NOMO-1 treated with DMSO at 0.1 percent for 48 hours (cell line): ENCODE data around the gene P2RY2.
"Not testable (repeated sequence)": the region's sequence is repeated elsewhere in the genome, so short reads cannot be mapped to it uniquely, and the experiment has no call there.

Experiments
- DNase-seq: peaks from one replicate; lab custom pipeline; 2025; ENCODE audit not compliant: unreplicated experiment; lab: John Stamatoyannopoulos, UW

Gene P2RY2

GRCh38 chr11:73265853-73266645 is 48.0 kb downstream of the P2RY2 start:
- DNase-seq = no peak

- DNase-seq = no peak
These were observed 48.6 kb downstream of the P2RY2 start for GRCh38 chr11:73266646-73267020.

- DNase-seq = no peak
These were observed 49.2 kb downstream of the P2RY2 start for GRCh38 chr11:73267122-73267846.

- DNase-seq = no peak
These were observed 49.9 kb downstream of the P2RY2 start for GRCh38 chr11:73267906-73268540.

GRCh38 chr11:73268671-73269271 is 50.7 kb downstream of the P2RY2 start:
- DNase-seq = no peak

- no peak for DNase-seq
These were observed 51.5 kb downstream of the P2RY2 start for GRCh38 chr11:73269459-73270015.

- DNase-seq = peak; percentile 77
These were observed 52.2 kb downstream of the P2RY2 start for GRCh38 chr11:73270016-73270854.

- no peak for DNase-seq
These were observed 52.9 kb downstream of the P2RY2 start for GRCh38 chr11:73270855-73271477.

GRCh38 chr11:73271478-73271865 is 53.4 kb downstream of the P2RY2 start:
- not testable (repeated sequence) for DNase-seq

GRCh38 chr11:73271936-73272679 is 54.0 kb downstream of the P2RY2 start, which contains the start of gene P2RY6:
TSS of gene P2RY6 (plus strand) at chr11:73272338. CDS start at chr11:73296519, 24,181 bp downstream.
- DNase-seq = peak; percentile 91

- no peak for DNase-seq
These were observed 54.6 kb downstream of the P2RY2 start for GRCh38 chr11:73272680-73273038.

- DNase-seq = no peak
These were observed 55.3 kb downstream of the P2RY2 start for GRCh38 chr11:73273222-73273895.

- not testable (repeated sequence) for DNase-seq
These were observed 56.1 kb downstream of the P2RY2 start for GRCh38 chr11:73274191-73274590.

- DNase-seq = peak; percentile 58
These were observed 56.8 kb downstream of the P2RY2 start for GRCh38 chr11:73274722-73275380.

GRCh38 chr11:73275381-73275750 is 57.3 kb downstream of the P2RY2 start:
- DNase-seq = no peak

- no peak for DNase-seq
These were observed 59.4 kb downstream of the P2RY2 start for GRCh38 chr11:73277467-73277866.

GRCh38 chr11:73280626-73281025 is 62.5 kb downstream of the P2RY2 start:
- DNase-seq = peak; percentile 40

GRCh38 chr11:73281201-73281741 is 63.2 kb downstream of the P2RY2 start:
- DNase-seq = no peak
